Stimulated activated naive CD8-positive, alpha-beta T cell treated with anti-CD3 and anti-CD28 coated beads, Interleukin-15, Interleukin-2, amounts not matched to agents 100 ng/mL and 50 ng/mL, for 24 hours (primary cell): ENCODE results near the gene RTN4RL1.

Experiments
- H3K27ac Mint-ChIP-seq: one replicate; pipeline ENCODE4 v1.8.0; 2021; ENCODE audit warnings: mild to moderate bottlenecking, mixed read lengths
- H3K27me3 Mint-ChIP-seq: one replicate; pipeline ENCODE4 v1.8.0; 2021; ENCODE audit warnings: mixed read lengths
- H3K36me3 Mint-ChIP-seq: one replicate; pipeline ENCODE4 v1.8.0; 2021; ENCODE audit warnings: low read depth, mixed read lengths
- H3K4me1 Mint-ChIP-seq: one replicate; pipeline ENCODE4 v1.8.0; 2021; ENCODE audit warnings: low read depth, mixed read lengths
- H3K4me3 Mint-ChIP-seq: one replicate; pipeline ENCODE4 v1.8.0; 2021; ENCODE audit warnings: mild to moderate bottlenecking, mixed read lengths
- H3K9me3 Mint-ChIP-seq: one replicate; pipeline ENCODE4 v1.8.0; 2021; ENCODE audit warnings: mixed read lengths

RTN4RL1 gene

GRCh38 chr17:2042390-2042847 is 17.3 kb upstream of the RTN4RL1 start:
- Mint-ChIP-seq H3K9me3 (no peaks in the 10 kb centered on the region), H3K27ac (peak overlapping the region; percentile 97), H3K27me3 (no peaks in the 10 kb centered on the region), H3K4me1 (peaks cover 24% of the 10 kb centered on the region), H3K36me3 (peaks cover 21% of the 10 kb centered on the region), H3K4me3 (peak overlapping the region; percentile 96)

- Mint-ChIP-seq H3K27ac (peak within 1 kb of the TSS; percentile 97), H3K4me1 (peaks cover 24% of the 10 kb centered on the region), H3K36me3 (peaks cover 21% of the 10 kb centered on the region), H3K9me3 (no peaks in the 10 kb centered on the region), H3K27me3 (no peaks in the 10 kb centered on the region), H3K4me3 (peak within 1 kb of the TSS; percentile 96)
Observed at GRCh38 chr17:2041561-2042389, 16.6 kb upstream of the RTN4RL1 start, which contains the start of gene OVCA2. TSS of gene OVCA2 (plus strand) at chr17:2042022. CDS start at chr17:2042048, 26 bp downstream.

DNA sequence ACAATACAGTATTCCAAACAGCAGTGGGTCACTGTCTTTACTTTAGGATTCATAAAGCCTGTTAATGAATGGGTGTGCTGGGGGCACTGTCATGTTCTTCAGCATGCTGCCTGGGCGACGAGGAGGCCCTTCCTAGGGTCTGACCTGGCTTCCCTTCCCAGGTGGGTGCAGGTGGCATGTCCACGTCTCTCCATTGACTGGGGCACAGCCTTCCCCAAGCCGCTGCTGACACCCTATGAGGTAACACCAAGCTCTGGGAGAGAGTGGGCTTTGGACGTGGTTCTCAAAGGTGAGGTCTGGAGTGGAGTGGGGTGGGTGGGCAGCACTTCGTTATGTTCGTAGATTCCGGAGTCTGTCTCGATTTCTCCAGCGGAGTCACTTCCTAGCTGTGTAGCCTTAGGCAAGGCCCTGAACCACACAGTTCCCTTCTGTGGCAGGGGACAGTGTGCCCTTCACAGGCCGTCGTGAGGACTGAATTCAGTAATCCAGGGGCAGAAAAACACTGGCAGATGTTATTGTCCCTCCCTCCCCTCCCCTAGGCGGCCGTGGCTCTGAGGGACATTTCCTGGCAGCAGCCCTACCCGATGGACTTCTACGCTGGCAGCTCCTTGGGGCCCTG is 15.9 kb upstream of the RTN4RL1 start:
- no peaks in the 10 kb centered on the region for H3K27me3 Mint-ChIP-seq
- no peaks in the 10 kb centered on the region for H3K9me3 Mint-ChIP-seq
- peaks cover 24% of the 10 kb centered on the region for H3K4me1 Mint-ChIP-seq
- H3K27ac Mint-ChIP-seq = peak overlapping the region; percentile 18
- peaks cover 21% of the 10 kb centered on the region for H3K36me3 Mint-ChIP-seq
- H3K4me3 Mint-ChIP-seq = peak overlapping the region; percentile 96

DNA sequence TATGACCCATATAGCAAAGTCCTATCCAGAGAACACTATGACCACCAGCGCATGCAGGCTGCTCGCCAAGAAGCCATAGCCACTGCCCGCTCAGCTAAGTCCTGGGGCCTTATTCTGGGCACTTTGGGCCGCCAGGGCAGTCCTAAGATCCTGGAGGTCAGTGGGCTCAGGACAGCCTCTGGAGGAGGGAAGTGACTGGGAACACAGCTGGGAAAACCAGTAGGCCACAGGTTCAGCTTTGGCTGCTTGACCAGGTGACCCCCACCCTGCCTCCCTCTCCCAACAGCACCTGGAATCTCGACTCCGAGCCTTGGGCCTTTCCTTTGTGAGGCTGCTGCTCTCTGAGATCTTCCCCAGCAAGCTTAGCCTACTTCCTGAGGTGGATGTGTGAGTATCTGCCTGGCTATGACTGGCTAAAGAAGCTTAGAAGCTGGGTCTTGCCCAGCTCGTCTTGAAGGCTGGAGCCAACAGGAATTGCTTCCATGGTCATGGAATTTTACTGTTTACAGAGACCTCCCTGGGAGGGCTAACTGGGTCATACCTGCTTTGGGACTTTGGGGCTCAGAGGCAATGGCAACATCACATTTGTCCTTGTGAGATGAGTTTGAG is 15.2 kb upstream of the RTN4RL1 start:
- Mint-ChIP-seq H3K27ac (peak overlapping the region; percentile 18), H3K36me3 (peaks cover 21% of the 10 kb centered on the region), H3K4me1 (peaks cover 24% of the 10 kb centered on the region), H3K4me3 (peak overlapping the region; percentile 32), H3K9me3 (no peaks in the 10 kb centered on the region), H3K27me3 (no peaks in the 10 kb centered on the region)

DNA sequence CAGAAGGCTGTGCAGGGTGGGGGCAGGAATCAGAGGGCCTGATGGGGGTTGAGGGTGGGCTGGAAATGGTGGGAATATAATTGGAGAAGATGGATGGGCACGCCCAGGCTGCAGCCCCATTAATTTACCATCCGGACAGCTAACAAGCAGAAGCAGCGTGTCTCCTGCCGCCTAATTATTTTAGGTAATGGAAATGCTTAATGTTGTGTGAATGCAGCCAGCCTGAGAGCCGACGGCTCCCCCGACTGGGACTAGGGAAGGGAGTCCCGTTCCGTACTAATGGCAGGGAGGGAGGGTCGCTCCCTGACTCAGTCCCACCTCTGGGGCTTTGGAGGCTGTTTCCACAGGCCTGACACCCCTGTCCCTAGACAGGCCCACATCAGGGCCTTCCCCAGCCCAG is 12.0 kb upstream of the RTN4RL1 start:
- Mint-ChIP-seq H3K27me3 (no peaks in the 10 kb centered on the region), H3K27ac (no peak overlapping the region)

GRCh38 chr17:2035541-2036488 is 10.7 kb upstream of the RTN4RL1 start:
- Mint-ChIP-seq H3K27ac (no peak overlapping the region), H3K4me1 (peaks cover 20% of the 10 kb centered on the region), H3K27me3 (no peaks in the 10 kb centered on the region), H3K36me3 (peaks cover 5% of the 10 kb centered on the region), H3K9me3 (no peaks in the 10 kb centered on the region), H3K4me3 (no peak overlapping the region)

More for the DNA sequence above, 12.0 kb upstream of the RTN4RL1 start:
- H3K9me3 Mint-ChIP-seq = no peaks in the 10 kb centered on the region
- H3K4me3 Mint-ChIP-seq = no peak overlapping the region
- peaks cover 14% of the 10 kb centered on the region for H3K4me1 Mint-ChIP-seq
- H3K36me3 Mint-ChIP-seq = peaks cover 5% of the 10 kb centered on the region

DNA sequence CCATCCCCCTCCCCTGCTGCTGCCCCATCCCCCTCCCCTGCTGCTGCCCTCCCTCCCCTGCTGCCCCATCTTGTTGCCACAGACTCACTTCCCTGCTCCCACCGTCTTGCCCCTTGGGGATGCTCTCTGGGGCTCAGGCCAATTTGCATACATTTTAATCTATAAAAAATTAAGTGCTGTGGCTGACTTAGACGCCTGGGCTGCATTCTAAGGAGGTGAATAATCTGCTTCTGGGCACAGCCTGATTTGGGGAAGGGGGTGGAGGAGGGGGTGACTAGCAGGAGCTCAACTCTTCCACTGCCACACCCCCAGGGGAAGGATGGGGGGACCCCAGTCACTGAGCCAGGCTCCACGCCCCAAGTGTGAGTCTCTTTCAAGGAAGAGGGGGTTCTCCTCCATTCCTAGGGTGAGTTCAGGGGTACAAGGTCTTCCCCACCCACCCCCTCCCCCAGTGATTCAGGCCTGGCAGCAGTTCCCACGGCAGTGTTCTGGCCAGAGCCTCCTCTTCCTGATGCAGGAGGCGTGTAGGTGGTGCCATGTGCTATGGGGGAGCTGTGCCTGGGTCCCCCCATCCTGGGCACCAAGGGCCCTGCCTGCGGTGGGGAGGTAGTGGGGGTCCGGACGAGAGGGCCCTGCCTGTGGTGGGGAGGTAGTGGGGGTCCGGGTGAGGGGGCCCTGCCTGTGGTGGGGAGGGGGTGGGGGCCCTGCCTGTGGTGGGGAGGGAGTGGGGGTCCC is 9.8 kb upstream of the RTN4RL1 start:
- H3K4me3 Mint-ChIP-seq = no peak overlapping the region
- peaks cover 18% of the 10 kb centered on the region for H3K4me1 Mint-ChIP-seq
- no peaks in the 10 kb centered on the region for H3K27me3 Mint-ChIP-seq
- H3K27ac Mint-ChIP-seq = no peak overlapping the region
- no peaks in the 10 kb centered on the region for H3K9me3 Mint-ChIP-seq
- H3K36me3 Mint-ChIP-seq = peaks cover 5% of the 10 kb centered on the region

GRCh38 chr17:2034157-2034556 is 9.0 kb upstream of the RTN4RL1 start:
- Mint-ChIP-seq H3K9me3 (no peaks in the 10 kb centered on the region), H3K4me3 (no peak overlapping the region), H3K27ac (no peak overlapping the region), H3K27me3 (no peaks in the 10 kb centered on the region), H3K36me3 (peaks cover 5% of the 10 kb centered on the region), H3K4me1 (peaks cover 18% of the 10 kb centered on the region)

DNA sequence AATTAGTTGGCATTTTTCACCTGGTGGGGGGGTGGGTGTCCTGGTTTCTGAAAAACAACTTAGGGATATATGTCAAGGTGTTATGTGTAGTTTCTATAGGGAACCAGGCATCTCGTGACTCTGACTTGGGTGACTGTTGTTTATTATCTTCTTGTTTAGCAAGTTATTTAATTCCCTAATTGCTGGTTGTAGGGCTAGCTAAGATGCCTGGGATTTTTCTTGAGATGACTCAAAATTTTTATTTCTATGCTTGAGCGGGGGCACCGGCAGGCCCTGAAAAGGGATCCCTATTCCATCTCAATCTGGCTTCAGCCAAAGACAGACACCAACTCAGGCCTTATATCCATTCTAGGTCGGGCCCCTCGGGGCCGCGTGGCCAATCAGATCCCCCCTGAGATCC is 8.0 kb upstream of the RTN4RL1 start:
- Mint-ChIP-seq H3K4me3 (no peak overlapping the region), H3K27ac (no peak overlapping the region), H3K27me3 (peaks cover 7% of the 10 kb centered on the region), H3K4me1 (peaks cover 18% of the 10 kb centered on the region), H3K9me3 (no peaks in the 10 kb centered on the region), H3K36me3 (no peaks in the 10 kb centered on the region)

DNA sequence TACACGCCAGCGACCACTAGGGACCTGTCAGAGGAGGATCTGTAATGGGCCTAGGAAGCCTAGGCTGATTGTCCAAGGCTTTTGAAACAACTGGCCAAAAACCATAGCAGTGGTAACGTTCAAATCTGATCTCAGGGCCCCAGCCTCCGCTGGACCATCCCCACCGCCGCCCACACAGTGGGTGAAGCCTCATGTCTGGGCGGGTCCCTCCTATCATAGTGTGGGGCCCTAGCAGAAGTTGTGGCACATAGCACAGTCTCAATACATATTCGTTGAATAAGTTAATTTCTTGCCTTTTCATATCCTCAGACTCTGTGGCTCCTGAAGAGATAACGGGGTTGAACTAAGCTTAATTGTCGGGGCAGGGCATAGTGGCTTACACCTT is 5.6 kb upstream of the RTN4RL1 start:
- no peaks in the 10 kb centered on the region for H3K9me3 Mint-ChIP-seq
- H3K4me1 Mint-ChIP-seq = peaks cover 28% of the 10 kb centered on the region
- no peaks in the 10 kb centered on the region for H3K36me3 Mint-ChIP-seq
- H3K4me3 Mint-ChIP-seq = peak overlapping the region; percentile 94
- H3K27ac Mint-ChIP-seq = peak overlapping the region; percentile 74
- peaks cover 25% of the 10 kb centered on the region for H3K27me3 Mint-ChIP-seq

DNA sequence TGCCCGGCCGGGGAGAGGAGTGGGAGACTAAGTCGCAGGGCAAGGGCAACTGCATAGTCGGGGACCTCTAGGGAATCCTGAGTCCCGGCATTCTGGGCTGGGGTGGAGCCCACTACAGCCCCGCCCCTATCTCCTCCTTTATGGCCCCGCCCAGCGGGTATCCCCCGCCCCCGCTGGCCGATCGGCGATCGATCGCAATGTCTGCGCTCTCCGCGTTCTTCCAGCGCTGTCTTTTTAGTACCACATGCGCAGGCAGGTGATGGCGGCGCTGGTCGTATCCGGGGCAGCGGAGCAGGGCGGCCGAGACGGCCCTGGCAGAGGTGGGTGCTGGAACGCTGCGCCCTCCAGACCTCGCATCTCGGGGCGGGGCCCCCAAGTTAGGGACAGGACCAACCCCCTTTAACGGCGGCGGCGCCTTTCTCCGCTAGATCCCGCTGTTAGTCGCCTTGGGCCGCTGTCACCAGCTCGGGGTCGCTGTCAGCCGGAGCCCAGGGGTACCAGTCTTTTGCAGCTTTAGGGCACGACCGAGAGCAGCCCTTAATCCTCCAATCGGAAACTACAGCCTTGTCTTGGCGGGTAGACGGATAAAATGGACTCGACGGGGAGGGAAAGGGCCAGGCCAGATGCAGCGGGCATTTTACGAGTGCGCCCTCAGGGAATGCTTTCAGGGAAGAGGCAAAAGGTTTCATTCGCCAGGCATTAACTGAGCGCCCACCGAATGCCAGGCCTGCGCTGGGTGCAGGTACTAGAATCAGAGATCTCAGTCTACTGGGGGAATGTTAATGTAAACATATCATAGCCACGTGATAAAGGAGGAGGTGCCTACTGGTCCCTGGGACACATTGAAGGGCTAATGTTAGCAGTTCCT is 5.0 kb upstream of the RTN4RL1 start, which contains the start of gene DPH1:
DPH1 (plus strand) TSS at position 243 of the 868 bp plus-strand sequence; CDS start at position 260, 17 bp downstream.
- Mint-ChIP-seq H3K9me3 (no peaks in the 10 kb centered on the region), H3K36me3 (no peaks in the 10 kb centered on the region), H3K4me1 (peaks cover 34% of the 10 kb centered on the region), H3K27me3 (peaks cover 27% of the 10 kb centered on the region), H3K27ac (peak within 1 kb of the TSS; percentile 74), H3K4me3 (peak within 1 kb of the TSS; percentile 94)

DNA sequence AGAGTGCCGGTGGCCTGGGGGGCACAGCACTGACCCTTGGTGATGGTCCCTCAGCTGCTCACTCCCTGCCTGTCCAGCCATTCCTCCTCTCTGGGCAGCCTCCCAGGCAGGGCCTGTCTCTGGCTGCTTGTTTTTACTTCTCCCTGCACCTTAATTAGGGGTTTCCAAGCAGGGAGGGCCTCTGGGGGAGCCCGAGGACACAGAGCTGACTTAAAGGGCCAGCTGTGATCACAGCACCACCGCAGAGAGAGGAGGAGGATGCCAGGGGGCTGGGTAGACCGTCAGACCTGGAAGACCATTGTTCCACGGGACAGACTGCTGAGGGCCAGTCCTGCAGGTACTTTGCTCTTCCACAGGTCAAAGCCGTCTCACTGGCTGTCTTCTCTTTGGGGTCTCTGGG is 3.6 kb upstream of the RTN4RL1 start:
- Mint-ChIP-seq H3K4me3 (no peak overlapping the region), H3K27me3 (peaks cover 30% of the 10 kb centered on the region), H3K27ac (no peak overlapping the region), H3K4me1 (peaks cover 37% of the 10 kb centered on the region), H3K9me3 (no peaks in the 10 kb centered on the region), H3K36me3 (no peaks in the 10 kb centered on the region)

- Mint-ChIP-seq H3K4me1 (peaks cover 35% of the 10 kb centered on the region), H3K4me3 (no peak overlapping the region), H3K27me3 (peaks cover 30% of the 10 kb centered on the region), H3K9me3 (no peaks in the 10 kb centered on the region), H3K36me3 (no peaks in the 10 kb centered on the region), H3K27ac (no peak overlapping the region)
Observed at GRCh38 chr17:2028234-2028614, 3.1 kb upstream of the RTN4RL1 start.
